GM18858 (cell line): ENCODE results near the gene JAG2.

Experiments used
- ATAC-seq: cut with Tn5 transposase; IDR thresholded peaks from one replicate; pipeline ENCODE4 v1.9.1; 2021; ENCODE audit not compliant: unreplicated experiment

Gene JAG2

GRCh38 chr14:105153331-105153731, 15.2 kb downstream of the JAG2 start:
- no peak for ATAC-seq

GRCh38 chr14:105152794-105153241, 15.8 kb downstream of the JAG2 start:
- ATAC-seq = no peak

GRCh38 chr14:105151838-105152793, 16.5 kb downstream of the JAG2 start:
- ATAC-seq = no peak

- ATAC-seq = no peak
Observed at GRCh38 chr14:105151084-105151837, 17.3 kb downstream of the JAG2 start.

- no peak for ATAC-seq
Observed at GRCh38 chr14:105150368-105151083, 18.1 kb downstream of the JAG2 start.

- ATAC-seq = no peak
Observed at GRCh38 chr14:105150026-105150367, 18.6 kb downstream of the JAG2 start.

GRCh38 chr14:105149146-105149781, 19.3 kb downstream of the JAG2 start:
- no peak for ATAC-seq

GRCh38 chr14:105148604-105149145, 19.9 kb downstream of the JAG2 start:
- ATAC-seq = no peak

- no peak for ATAC-seq
Observed at GRCh38 chr14:105147671-105148603, 20.6 kb downstream of the JAG2 start.

GRCh38 chr14:105146976-105147635, 21.5 kb downstream of the JAG2 start:
- ATAC-seq = no peak

- no peak for ATAC-seq
Observed at GRCh38 chr14:105146181-105146975, 22.2 kb downstream of the JAG2 start.

- no peak for ATAC-seq
Observed at GRCh38 chr14:105145381-105146180, 23.0 kb downstream of the JAG2 start.

- no peak for ATAC-seq
Observed at GRCh38 chr14:105144666-105145380, 23.8 kb downstream of the JAG2 start.

GRCh38 chr14:105144026-105144665, 24.4 kb downstream of the JAG2 start:
- no peak for ATAC-seq

GRCh38 chr14:105143451-105144025, 25.0 kb downstream of the JAG2 start:
- no peak for ATAC-seq
